ENCODE data around the gene MED28. TPM values are rescaled to one million over a fixed set of nuclear protein-coding genes. Genes with fewer than 3 reads are reported as not detected.

Gene MED28
- total RNA-seq, 1 experiment from 2014 or later = 106 TPM

- Mint-ChIP-seq H3K4me1 (peaks cover 25% of the 10 kb centered on the region), H3K27ac (no peak overlapping the region), H3K9me3 (no peaks in the 10 kb centered on the region), H3K27me3 (ENCODE audit: low read depth) (peaks cover 6% of the 10 kb centered on the region; the same call in 1 of the 2 replicates), H3K4me3 (no peak overlapping the region), H3K36me3 (peaks cover 29% of the 10 kb centered on the region)
- POLR2A ChIA-PET = interaction anchor here (0.6 kb wide), 1 partner anchor 186 kb away, joined by 6 read pairs; no protein-coding TSS in a partner anchor
- no peak for ATAC-seq
- TF ChIP-seq ATF6 (CRISPR knock-in tag; IDR thresholded peaks at IDR 0.05) (no peak), USF1 (CRISPR knock-in tag; IDR thresholded peaks at IDR 0.05) (no peak), ZBTB43 (CRISPR knock-in tag; IDR thresholded peaks at IDR 0.05) (no peak), CREM (CRISPR knock-in tag; IDR thresholded peaks at IDR 0.05) (no peak), CREB1 (CRISPR knock-in tag; IDR thresholded peaks at IDR 0.05) (no peak), NFYB (CRISPR knock-in tag; conservative IDR thresholded peaks at IDR 0.05; ENCODE audit: low read depth) (no peak), E2F1 (CRISPR knock-in tag; IDR thresholded peaks at IDR 0.05) (no peak), TP53 (CRISPR knock-in tag; IDR thresholded peaks at IDR 0.05) (no peak), FOXJ3 (CRISPR knock-in tag; IDR thresholded peaks at IDR 0.05; ENCODE audit: borderline replicate concordance) (no peak)
- DNase-seq (ENCODE audit: low spot score) = no peak
- CTCF ChIA-PET = no interaction called here
Observed at GRCh38 chr4:17580969-17581368, 33.5 kb upstream of the MED28 start.

- Mint-ChIP-seq H3K27me3 (ENCODE audit: low read depth) (peaks cover 2% of the 10 kb centered on the region; the same call in 1 of the 2 replicates), H3K9me3 (no peaks in the 10 kb centered on the region), H3K4me3 (no peak overlapping the region), H3K36me3 (peaks cover 41% of the 10 kb centered on the region), H3K4me1 (peaks cover 19% of the 10 kb centered on the region), H3K27ac (no peak overlapping the region)
- no peak for ATAC-seq
- DNase-seq (ENCODE audit: low spot score) = no peak
- POLR2A ChIA-PET = no interaction called here
- CTCF ChIA-PET = no interaction called here
- TF ChIP-seq ZNF396 (CRISPR knock-in tag; IDR thresholded peaks at IDR 0.05; ENCODE audit: borderline replicate concordance) (no peak), ERG (CRISPR knock-in tag; IDR thresholded peaks at IDR 0.05) (no peak), MLX (CRISPR knock-in tag; IDR thresholded peaks at IDR 0.05) (no peak), ZBTB21 (CRISPR knock-in tag; IDR thresholded peaks at IDR 0.05; ENCODE audit: borderline replicate concordance) (no peak), ZNF532 (CRISPR knock-in tag; IDR thresholded peaks at IDR 0.05; ENCODE audit: borderline replicate concordance) (no peak), USF1 (CRISPR knock-in tag; IDR thresholded peaks at IDR 0.05) (no peak), ZNF219 (CRISPR knock-in tag; IDR thresholded peaks at IDR 0.05; ENCODE audit: borderline replicate concordance) (no peak), GRHL2 (CRISPR knock-in tag; IDR thresholded peaks at IDR 0.05; ENCODE audit: insufficient replicate concordance, severe bottlenecking) (no peak), NFATC4 (CRISPR knock-in tag; IDR thresholded peaks at IDR 0.05) (no peak), FOXJ3 (CRISPR knock-in tag; IDR thresholded peaks at IDR 0.05; ENCODE audit: borderline replicate concordance) (no peak), KAT7 (CRISPR knock-in tag; IDR thresholded peaks at IDR 0.05; ENCODE audit: borderline replicate concordance) (no peak), NFYB (CRISPR knock-in tag; conservative IDR thresholded peaks at IDR 0.05; ENCODE audit: low read depth) (no peak), FOXP4 (CRISPR knock-in tag; IDR thresholded peaks at IDR 0.05) (no peak), JAZF1 (CRISPR knock-in tag; IDR thresholded peaks at IDR 0.05) (no peak)
Observed at GRCh38 chr4:17583276-17583675, 31.2 kb upstream of the MED28 start.
